ENCODE measurements around the gene HNRNPC. TPM values are rescaled to one million over a fixed set of nuclear protein-coding genes. Genes with fewer than 3 reads are reported as not detected.
"Not testable (repeated sequence)": the region's sequence is repeated elsewhere in the genome, so short reads cannot be mapped to it uniquely, and the experiment has no call there.

The HNRNPC gene
- total RNA-seq, 1 donor from 2014 or later: 690 TPM

GRCh38 chr14:21309238-21309636 lies 40.0 kb upstream of the HNRNPC start:
- H3K4me1 Mint-ChIP-seq (ENCODE audit: low read depth): peaks cover 22% of the 10 kb centered on the region
- TF ChIP-seq CTCF (IDR thresholded peaks at IDR 0.05; ENCODE audit: unreplicated experiment): no peak
- DNase-seq (ENCODE audit: low spot score, unreplicated experiment): no peak
- no peaks in the 10 kb centered on the region for H3K36me3 Mint-ChIP-seq (ENCODE audit: insufficient read depth)
- peak overlapping the region; percentile 96 for H3K27ac Mint-ChIP-seq
- no peaks in the 10 kb centered on the region for H3K9me3 Mint-ChIP-seq (ENCODE audit: low read depth)
- no peaks in the 10 kb centered on the region for H3K27me3 Mint-ChIP-seq
- peak overlapping the region; percentile 75 for H3K4me3 Mint-ChIP-seq (ENCODE audit: low read depth)

GRCh38 chr14:21308479-21309237 lies 39.4 kb upstream of the HNRNPC start:
- peak; percentile 67 for DNase-seq (ENCODE audit: low spot score, unreplicated experiment)
- Mint-ChIP-seq H3K27me3 (no peaks in the 10 kb centered on the region), H3K4me3 (ENCODE audit: low read depth) (peak overlapping the region; percentile 75), H3K4me1 (ENCODE audit: low read depth) (peaks cover 22% of the 10 kb centered on the region), H3K36me3 (ENCODE audit: insufficient read depth) (no peaks in the 10 kb centered on the region), H3K9me3 (ENCODE audit: low read depth) (no peaks in the 10 kb centered on the region), H3K27ac (peak overlapping the region; percentile 96)
- TF ChIP-seq CTCF (IDR thresholded peaks at IDR 0.05; ENCODE audit: unreplicated experiment): no peak

- Mint-ChIP-seq H3K27ac (peak overlapping the region; percentile 96), H3K27me3 (no peaks in the 10 kb centered on the region), H3K4me1 (ENCODE audit: low read depth) (peaks cover 22% of the 10 kb centered on the region), H3K4me3 (ENCODE audit: low read depth) (peak overlapping the region; percentile 75), H3K36me3 (ENCODE audit: insufficient read depth) (no peaks in the 10 kb centered on the region), H3K9me3 (ENCODE audit: low read depth) (no peaks in the 10 kb centered on the region)
- no peak for DNase-seq (ENCODE audit: low spot score, unreplicated experiment)
- TF ChIP-seq CTCF (IDR thresholded peaks at IDR 0.05; ENCODE audit: unreplicated experiment): no peak
Measured at GRCh38 chr14:21308132-21308478, 38.9 kb upstream of the HNRNPC start.

GRCh38 chr14:21307637-21308036 lies 38.4 kb upstream of the HNRNPC start:
- H3K4me3 Mint-ChIP-seq (ENCODE audit: low read depth): peak overlapping the region; percentile 75
- no peaks in the 10 kb centered on the region for H3K27me3 Mint-ChIP-seq
- no peaks in the 10 kb centered on the region for H3K9me3 Mint-ChIP-seq (ENCODE audit: low read depth)
- peaks cover 22% of the 10 kb centered on the region for H3K4me1 Mint-ChIP-seq (ENCODE audit: low read depth)
- peak overlapping the region; percentile 96 for H3K27ac Mint-ChIP-seq
- DNase-seq (ENCODE audit: low spot score, unreplicated experiment): no peak
- no peaks in the 10 kb centered on the region for H3K36me3 Mint-ChIP-seq (ENCODE audit: insufficient read depth)
- TF ChIP-seq CTCF (IDR thresholded peaks at IDR 0.05; ENCODE audit: unreplicated experiment): no peak

DNA sequence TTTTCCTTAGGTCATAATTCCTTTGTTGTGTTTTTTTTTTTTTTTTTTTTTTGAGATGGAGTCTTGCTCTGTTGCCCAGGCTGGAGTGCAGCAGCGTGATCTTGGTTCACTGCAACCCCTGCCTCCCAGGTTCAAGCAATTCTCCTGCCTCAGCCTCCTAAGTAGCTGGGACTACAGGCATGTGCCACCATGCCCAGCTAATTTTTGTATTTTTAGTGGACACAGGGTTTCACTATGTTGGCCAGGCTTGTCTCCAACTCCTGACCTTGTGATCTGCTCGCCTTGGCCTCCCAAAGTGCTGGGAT lies 33.5 kb upstream of the HNRNPC start:
- H3K9me3 Mint-ChIP-seq (ENCODE audit: low read depth); H3K4me1 Mint-ChIP-seq (ENCODE audit: low read depth); H3K27me3 Mint-ChIP-seq; H3K27ac Mint-ChIP-seq; DNase-seq (ENCODE audit: low spot score, unreplicated experiment); H3K36me3 Mint-ChIP-seq (ENCODE audit: insufficient read depth); H3K4me3 Mint-ChIP-seq (ENCODE audit: low read depth): not testable (repeated sequence)
